KOPT-K1 (cell line): Measurements from ENCODE around the gene FAM240A.

Experiments
- H3K27ac ChIP-seq: fragments of 200-600 bp; sonication (generic); 2 replicates; pipeline ENCODE4 v1.5.1; 2016; ENCODE audit warnings: antibody characterized with exemption, mild to moderate bottlenecking, low read depth, low read length; ENCODE audit not compliant: poor library complexity, severe bottlenecking
- H3K36me3 ChIP-seq: fragments of 200-600 bp; sonication (generic); 2 replicates; pipeline ENCODE4 v1.5.1; 2017; ENCODE audit warnings: antibody characterized with exemption, mild to moderate bottlenecking, low read length, moderate library complexity; ENCODE audit not compliant: insufficient read depth
- H3K9me3 ChIP-seq: fragments of 200-600 bp; sonication (generic); 2 replicates; pipeline ENCODE4 v1.5.1; 2017; ENCODE audit warnings: antibody characterized with exemption, low read length, mild to moderate bottlenecking; ENCODE audit not compliant: insufficient read depth, poor library complexity, severe bottlenecking

The FAM240A gene

DNA sequence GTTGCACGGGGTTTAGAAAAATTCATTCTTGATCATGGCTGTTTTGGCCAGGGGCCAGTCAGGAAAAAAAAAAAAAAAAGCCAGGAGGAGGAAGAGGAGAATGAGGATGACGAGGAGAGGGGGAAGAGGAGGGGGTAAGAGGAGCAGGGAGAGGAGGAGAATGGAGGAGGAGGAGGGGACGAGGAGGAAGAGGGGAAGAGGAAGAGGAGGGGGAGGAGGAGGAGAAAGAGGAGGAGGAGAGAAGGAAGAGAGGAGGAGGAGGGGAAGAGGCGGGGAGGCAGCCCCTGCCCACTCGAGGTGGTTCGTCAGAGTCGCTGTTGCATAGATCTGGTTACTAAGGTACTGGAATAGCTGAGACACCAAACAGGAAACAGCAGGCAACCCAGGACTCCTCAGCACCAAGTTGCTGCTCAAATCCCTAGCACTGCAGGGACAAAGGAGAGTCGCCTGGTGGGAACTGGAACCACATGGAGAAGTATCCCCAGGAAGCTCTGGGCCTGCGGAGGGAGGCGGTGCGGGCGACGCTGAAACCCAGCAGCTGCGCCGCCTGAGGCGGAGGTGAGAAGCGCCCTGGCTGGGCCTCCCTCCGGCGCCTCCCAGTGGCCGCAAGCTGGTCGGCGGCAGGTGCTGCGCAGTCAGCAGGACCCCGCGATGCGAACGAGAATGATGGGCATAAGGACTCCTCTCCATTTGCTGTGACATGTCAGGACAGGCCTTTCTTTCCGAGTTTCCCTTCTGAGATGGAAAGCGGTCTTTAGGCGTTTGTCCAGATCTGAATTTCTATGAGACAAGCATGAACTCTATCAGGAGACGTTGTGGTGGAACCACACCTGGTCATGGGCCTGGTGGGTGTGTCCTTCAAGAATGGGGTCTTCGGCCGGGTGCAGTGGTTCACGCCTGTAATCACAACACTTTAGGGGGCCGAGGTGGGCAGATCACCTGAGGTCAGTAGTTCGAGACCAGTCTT lies 17.5 kb downstream of the FAM240A start:
- H3K9me3 ChIP-seq: no peaks in the 10 kb centered on the region
- H3K36me3 ChIP-seq: no peaks in the 10 kb centered on the region
- peak overlapping the region; percentile 61 for H3K27ac ChIP-seq

DNA sequence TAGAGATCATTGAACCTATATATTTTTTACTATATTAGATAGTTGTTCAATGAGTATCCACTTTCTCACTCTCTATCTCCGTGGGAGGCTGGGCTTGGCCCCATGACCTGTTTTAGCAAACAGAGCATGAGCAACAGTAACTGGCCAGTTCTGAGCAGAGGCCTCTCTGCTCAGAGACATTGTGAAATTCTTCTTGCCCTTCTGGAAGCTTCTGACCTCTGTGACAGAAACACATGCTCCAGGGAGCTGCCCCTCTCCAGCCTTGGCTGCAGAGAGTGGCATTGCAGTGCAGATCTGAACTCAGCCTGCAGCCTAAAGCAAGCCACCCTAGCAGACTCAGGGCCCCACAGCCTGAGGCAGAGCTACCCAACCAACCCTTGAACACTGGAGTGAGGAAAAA lies 20.5 kb downstream of the FAM240A start:
- Histone ChIP-seq H3K9me3 (no peaks in the 10 kb centered on the region), H3K27ac (no peak overlapping the region), H3K36me3 (no peaks in the 10 kb centered on the region)

DNA sequence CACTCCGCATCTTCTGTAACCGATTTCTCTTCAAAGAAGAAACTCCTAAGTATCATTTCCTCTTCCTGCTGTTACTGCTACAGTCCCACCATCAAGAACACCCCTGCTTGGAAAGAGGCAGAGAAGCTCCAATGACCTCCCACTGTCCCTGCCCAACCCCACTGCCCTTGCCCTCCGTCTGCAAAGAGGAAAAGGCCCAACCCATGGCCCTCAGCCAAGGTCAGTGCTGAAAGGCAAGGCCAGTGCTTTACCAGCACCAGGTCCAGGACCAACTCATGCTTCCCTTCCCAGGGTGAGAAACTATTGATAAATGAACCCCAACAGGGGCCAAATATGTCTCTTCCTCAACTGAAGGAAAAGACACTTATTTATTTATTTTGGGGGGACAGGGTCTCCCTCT lies 22.5 kb downstream of the FAM240A start:
- Histone ChIP-seq H3K27ac (no peak overlapping the region), H3K9me3 (no peaks in the 10 kb centered on the region), H3K36me3 (no peaks in the 10 kb centered on the region)

DNA sequence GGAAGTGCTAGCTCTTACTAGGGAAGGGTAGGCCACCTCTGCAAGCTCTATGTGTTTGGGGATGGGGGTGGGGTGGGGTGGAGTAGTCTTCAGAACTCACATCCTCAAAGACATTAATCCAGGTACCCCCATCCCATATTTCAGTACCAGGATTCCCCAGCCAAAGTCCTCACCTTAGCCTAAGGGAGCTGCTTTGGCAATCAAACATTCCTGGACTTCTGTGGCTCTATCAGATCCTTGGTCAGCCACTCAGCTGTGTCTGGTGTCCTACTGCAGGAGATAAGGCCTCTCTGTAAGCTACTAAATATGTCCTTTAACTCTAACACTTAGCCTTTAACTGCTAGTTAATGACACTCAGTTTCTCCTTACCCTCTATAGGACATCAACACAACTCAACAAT lies 26.9 kb downstream of the FAM240A start:
- peaks cover 5% of the 10 kb centered on the region for H3K9me3 ChIP-seq
- H3K27ac ChIP-seq: no peak overlapping the region
- H3K36me3 ChIP-seq: no peaks in the 10 kb centered on the region

DNA sequence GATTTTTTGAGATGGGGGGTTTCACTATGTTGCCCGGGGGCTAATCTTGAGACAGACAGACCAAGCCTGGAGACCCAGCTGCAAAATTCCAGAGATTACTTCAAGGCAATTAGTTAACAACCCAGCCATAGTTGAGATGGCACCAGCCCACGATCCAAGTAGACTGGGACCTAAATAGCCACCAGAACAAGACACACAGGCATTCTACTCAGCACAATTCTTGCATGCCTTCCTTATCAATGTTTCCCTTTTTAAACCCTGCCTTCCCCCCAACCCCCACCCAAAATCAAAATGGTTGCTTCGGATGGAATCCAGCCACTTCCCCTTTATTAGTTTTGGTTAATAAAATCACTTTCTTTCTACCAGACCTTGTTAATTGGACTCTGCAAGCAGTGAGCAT lies 28.6 kb downstream of the FAM240A start:
- no peak overlapping the region for H3K27ac ChIP-seq
- no peaks in the 10 kb centered on the region for H3K36me3 ChIP-seq
- H3K9me3 ChIP-seq: peaks cover 5% of the 10 kb centered on the region

DNA sequence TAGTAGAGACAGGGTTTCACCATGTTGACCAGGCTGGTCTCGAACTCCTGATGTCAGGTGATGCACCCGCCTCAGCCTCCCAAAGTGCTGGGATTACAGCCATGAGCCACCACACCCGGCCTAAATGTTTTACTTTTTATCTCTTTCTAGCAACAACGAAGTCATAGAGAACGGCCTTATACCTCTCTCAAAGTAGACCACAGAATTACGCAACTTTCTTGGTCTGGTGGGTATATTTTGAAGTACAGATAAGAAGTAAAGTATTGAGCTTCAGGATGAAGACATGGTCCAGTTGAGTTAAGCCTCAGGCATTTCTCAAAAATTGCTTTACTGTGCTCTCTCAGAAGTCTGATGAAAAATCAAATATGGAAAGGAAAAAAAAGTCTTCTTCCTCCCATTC lies 30.6 kb downstream of the FAM240A start:
- Histone ChIP-seq H3K36me3 (no peaks in the 10 kb centered on the region), H3K27ac (no peak overlapping the region), H3K9me3 (peaks cover 5% of the 10 kb centered on the region)

DNA sequence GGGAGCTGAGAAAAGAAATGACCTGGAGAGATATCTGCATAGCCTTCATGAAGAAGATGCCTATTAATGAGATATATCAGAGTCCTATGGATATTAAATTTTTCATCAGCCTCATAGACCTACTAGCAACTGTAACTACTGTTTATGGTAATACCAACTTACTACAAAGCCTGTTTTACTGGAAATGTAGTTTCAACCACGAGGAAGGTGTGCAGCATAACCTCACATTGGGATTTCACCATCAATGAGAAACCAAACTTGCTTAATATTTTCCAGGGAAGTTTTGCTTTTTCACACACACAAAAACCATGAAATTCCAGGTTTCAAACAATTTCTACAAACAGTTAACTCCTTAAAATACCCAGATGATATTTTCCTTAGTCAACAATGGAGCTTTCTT lies 31.4 kb downstream of the FAM240A start:
- Histone ChIP-seq H3K36me3 (no peaks in the 10 kb centered on the region), H3K27ac (no peak overlapping the region), H3K9me3 (peaks cover 5% of the 10 kb centered on the region)

DNA sequence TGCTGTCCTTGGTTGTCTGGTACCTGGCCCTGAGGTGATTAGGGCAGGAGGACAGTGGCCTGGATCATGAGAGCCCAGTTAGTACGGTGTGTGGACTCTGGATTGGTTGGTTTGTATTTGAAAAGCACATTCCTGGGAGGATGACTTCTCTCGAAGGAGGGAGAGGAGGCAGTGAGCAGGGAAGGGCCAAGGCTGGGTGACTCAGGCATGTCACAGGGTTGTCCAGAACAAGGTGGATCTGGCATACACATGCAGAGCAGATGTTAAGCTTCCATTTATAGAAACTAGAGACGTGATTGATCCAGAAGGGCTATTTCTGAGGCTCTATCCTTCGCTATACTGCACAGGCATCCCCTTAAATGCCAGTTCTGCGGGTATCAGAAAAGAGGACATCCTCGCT lies 34.4 kb downstream of the FAM240A start:
- Histone ChIP-seq H3K27ac (no peak overlapping the region), H3K9me3 (peaks cover 5% of the 10 kb centered on the region), H3K36me3 (no peaks in the 10 kb centered on the region)

DNA sequence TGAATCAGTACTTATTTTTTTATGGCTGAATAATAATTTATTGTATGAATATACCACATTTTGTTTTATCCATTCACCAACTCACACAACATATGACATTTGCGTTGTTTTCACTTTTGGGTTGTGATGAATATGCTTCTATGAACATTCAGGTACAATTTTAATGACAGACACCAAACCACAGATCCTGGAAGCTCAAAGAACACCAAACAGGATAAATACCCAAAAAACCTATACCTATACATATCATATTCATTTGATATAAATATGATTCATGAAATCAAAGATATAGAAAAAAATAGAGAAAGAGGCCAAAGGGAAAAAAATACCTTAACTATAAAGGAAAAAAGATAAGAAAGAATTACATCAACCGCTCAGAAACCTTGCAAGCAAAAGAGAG lies 35.8 kb downstream of the FAM240A start:
- H3K27ac ChIP-seq: no peak overlapping the region
- no peaks in the 10 kb centered on the region for H3K36me3 ChIP-seq
- H3K9me3 ChIP-seq: peaks cover 17% of the 10 kb centered on the region

DNA sequence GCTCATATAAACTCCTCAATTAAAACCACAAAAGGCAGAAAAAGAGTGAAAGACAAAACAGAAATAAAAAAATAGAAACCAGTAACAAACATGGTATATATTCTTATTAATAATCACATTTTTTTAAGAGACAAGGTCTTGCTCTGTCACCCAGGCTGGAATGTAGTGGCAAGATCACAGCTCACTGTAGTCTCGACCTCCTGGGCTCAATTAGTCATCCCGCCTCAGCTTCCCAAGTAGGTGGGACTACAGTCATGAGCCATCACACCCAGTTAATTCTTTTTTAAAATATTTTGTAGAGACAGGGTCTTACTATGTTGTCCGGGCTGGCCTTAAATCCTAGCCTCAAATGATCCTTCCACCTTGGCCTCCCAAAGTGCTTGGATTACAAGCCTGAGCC lies 37.1 kb downstream of the FAM240A start:
- Histone ChIP-seq H3K9me3 (peaks cover 17% of the 10 kb centered on the region), H3K27ac (no peak overlapping the region), H3K36me3 (no peaks in the 10 kb centered on the region)

DNA sequence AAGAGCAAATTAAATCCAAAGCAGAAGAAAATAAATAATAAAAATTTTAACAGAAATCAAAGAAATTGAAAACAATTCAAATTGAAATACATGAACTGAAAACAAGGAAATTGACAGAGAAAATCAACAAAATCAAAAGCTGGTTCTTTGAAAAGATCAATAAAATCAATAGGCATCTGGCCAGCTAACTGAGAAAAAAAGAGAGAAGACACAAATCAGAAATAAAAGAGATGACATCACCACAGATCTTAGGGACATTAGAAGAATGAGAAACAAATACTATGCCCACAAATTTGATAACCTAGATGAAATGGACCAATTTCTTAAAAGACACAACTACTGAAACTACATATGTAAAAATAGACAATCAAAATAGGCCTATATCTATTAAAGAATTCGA lies 38.8 kb downstream of the FAM240A start:
- no peaks in the 10 kb centered on the region for H3K36me3 ChIP-seq
- H3K27ac ChIP-seq: no peak overlapping the region
- peaks cover 17% of the 10 kb centered on the region for H3K9me3 ChIP-seq

DNA sequence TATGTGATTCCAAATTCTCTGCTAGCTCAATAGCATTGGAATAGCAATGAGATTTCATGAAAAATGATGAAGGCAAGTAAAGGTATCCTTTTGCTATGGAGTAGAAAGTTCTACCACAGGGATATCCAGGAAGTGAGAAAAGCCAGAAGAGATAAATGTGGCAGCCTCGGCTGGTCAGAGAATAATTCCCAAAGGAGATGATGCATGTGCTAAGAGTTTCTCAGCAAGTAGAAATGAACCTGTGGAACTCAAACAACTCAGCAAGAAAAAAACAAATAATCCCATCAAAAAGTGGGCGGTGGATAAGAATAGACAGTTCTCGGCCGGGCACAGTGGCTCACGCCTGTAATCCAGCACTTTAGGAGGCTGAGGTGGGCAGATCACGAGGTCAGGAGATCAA lies 42.9 kb downstream of the FAM240A start:
- no peaks in the 10 kb centered on the region for H3K36me3 ChIP-seq
- H3K27ac ChIP-seq: no peak overlapping the region
- peaks cover 17% of the 10 kb centered on the region for H3K9me3 ChIP-seq

DNA sequence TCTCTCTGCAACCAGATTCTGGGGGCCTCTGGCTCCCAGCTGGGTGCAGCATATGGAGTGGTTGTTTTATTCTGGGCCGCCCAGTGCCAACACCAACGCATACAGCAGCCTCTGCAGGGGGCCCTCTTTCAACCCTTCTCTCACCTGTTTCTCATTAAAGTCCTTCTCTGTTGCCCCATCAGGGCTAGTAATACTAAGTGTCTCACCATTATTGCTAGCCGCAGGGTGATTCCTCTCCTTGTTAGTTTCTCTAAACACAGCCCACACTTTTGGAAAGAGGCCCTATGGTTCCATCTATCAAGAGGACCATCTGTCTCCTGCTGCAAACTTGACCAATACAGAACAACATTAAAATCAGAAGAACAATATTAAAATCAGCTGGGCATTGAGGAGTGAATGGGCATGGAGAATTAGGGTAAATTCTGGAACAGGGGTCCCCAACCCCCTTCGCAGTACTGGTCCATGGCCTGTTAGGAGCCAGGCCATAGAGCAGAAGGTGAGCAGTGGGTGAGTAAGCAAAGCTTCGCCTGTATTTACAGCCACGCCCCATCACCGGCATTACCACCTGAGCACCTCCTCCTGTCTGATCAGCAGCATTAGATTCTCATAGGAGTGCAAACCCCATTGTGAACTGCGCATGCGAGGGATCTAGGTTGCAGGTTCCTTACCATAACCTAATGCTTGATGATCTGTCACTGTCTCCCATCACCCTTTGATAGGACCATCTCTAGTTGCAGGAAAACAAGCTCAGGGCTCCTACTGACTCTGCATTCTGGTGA lies 44.6 kb downstream of the FAM240A start:
- peaks cover 9% of the 10 kb centered on the region for H3K9me3 ChIP-seq
- H3K36me3 ChIP-seq: no peaks in the 10 kb centered on the region
- no peak overlapping the region for H3K27ac ChIP-seq

DNA sequence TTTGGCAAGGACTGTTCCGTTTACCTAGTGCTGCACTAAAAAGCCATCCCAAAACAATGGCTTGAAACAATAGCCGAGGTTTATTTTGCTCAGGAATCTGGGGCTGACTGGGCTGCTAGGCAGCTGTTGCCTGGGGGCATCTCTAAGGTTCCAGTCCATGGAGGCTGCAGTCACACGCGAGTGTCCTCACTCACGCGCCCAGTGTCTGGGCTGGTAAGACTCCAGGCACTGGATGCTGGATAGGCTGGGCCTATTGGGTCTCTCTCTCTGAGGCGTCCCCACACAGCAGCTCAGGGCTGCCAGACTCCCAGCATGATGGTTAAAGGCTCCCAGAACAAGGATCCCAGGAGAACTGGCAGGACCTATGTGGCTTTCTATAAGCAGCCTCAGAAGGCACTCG lies 47.0 kb downstream of the FAM240A start:
- H3K9me3 ChIP-seq: no peaks in the 10 kb centered on the region
- no peak overlapping the region for H3K27ac ChIP-seq
- H3K36me3 ChIP-seq: no peaks in the 10 kb centered on the region

DNA sequence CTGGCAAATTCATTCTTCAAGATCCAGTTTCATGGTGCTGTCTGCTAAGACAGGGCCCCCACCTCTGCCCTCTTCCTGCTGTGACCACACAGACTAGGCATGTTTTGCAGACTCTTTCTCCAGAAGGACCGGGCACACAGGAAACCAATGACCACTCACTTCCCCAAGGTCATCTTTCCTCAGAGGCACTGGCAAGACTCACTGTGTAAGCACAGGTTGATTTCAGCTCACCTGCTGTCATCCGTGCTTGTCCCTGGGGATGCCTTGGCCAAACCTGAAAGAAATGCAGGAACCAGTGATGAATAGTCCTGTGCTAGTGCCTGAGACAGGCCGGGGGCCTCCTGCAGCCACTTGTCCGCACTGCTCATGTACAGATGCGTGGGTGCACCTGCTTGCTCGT lies 47.7 kb downstream of the FAM240A start:
- H3K9me3 ChIP-seq: no peaks in the 10 kb centered on the region
- H3K36me3 ChIP-seq: no peaks in the 10 kb centered on the region
- H3K27ac ChIP-seq: no peak overlapping the region
